Astrocyte of the cerebellum (primary cell): ENCODE data around the gene WDR7.

Experiments used
- DNase-seq: peaks from one replicate; pipeline ENCODE4 v3.0.0-alpha.2; 2011; ENCODE audit warnings: low read depth
- H3K4me3 ChIP-seq: 2 replicates; pipeline ENCODE4 v1.5.1; 2011; ENCODE audit warnings: mild to moderate bottlenecking, low read depth, low read length, moderate library complexity
- CTCF ChIP-seq: IDR thresholded peaks from 2 replicates; pipeline ENCODE4 v1.5.1; 2012; ENCODE audit warnings: low read length, low read depth, moderate library complexity, mild to moderate bottlenecking; ENCODE audit errors: missing control alignments
- in situ Hi-C: cut with HindIII; loops from 2 replicates; pipeline ENCODE4 v1.10.0; 2017; ENCODE audit warnings: low sequenced_read_pairs

WDR7 gene

GRCh38 chr18:57081899-57082298, 430.7 kb downstream of the WDR7 start:
- TF ChIP-seq CTCF: no peak

DNA sequence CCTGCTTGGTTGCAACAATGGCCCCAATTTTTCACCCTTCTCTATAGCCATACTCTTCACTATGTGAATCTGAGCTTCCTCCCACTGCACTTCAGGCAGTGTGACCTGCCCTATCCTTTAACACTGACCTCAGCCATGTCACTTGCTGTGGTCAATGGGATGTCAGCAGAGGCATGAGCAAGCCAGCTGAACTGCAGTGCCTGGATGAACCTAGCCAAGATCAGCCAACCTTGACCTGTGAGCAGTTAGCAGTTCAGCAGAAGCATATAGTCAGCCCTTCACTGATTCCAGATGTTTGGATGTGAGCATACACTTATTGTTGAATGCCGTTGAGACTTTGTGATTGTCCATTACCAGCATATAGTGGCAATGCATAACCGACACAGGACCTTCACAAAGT, 432.3 kb downstream of the WDR7 start:
- DNase-seq: no peak
- no peak for TF ChIP-seq CTCF
- in situ Hi-C loops: no loop called here
- no peak overlapping the region for H3K4me3 ChIP-seq

More at GRCh38 chr18:57081899-57082298, 430.7 kb downstream of the WDR7 start:
- DNase-seq: no peak
- in situ Hi-C loops: no loop called here
- H3K4me3 ChIP-seq: no peak overlapping the region

- H3K4me3 ChIP-seq: no peak overlapping the region
- in situ Hi-C loops: no loop called here
- DNase-seq: no peak
- no peak for TF ChIP-seq CTCF
These were observed 433.4 kb downstream of the WDR7 start for GRCh38 chr18:57084331-57085271.

DNA sequence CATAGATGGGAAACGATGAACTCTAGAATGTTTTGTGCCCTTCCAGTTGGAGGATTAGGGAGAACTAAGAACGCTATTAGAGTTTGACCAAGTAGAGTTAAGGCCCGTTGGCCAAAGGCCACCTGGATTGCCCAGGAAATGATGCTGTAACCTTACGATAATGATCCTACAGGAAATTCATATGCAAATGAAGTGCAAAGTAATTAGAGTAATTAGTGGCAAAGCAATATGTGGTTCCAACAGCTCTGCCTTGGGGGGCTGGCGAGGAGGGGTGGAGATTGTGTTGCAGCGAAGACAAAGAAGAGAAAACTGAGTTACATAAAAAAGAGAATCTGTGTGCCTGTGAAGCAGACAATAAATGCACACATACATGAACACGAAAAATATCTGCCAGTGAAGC, 434.2 kb downstream of the WDR7 start:
- no peak for TF ChIP-seq CTCF

GRCh38 chr18:57086163-57086562, 435.0 kb downstream of the WDR7 start:
- in situ Hi-C loops: no loop called here
- TF ChIP-seq CTCF: no peak
- no peak overlapping the region for H3K4me3 ChIP-seq
- DNase-seq: no peak

More for the DNA sequence above, 434.2 kb downstream of the WDR7 start:
- in situ Hi-C loops: no loop called here
- DNase-seq: no peak
- no peak overlapping the region for H3K4me3 ChIP-seq
